Measurements from ENCODE around the gene SH3PXD2A.

Gene SH3PXD2A

DNA sequence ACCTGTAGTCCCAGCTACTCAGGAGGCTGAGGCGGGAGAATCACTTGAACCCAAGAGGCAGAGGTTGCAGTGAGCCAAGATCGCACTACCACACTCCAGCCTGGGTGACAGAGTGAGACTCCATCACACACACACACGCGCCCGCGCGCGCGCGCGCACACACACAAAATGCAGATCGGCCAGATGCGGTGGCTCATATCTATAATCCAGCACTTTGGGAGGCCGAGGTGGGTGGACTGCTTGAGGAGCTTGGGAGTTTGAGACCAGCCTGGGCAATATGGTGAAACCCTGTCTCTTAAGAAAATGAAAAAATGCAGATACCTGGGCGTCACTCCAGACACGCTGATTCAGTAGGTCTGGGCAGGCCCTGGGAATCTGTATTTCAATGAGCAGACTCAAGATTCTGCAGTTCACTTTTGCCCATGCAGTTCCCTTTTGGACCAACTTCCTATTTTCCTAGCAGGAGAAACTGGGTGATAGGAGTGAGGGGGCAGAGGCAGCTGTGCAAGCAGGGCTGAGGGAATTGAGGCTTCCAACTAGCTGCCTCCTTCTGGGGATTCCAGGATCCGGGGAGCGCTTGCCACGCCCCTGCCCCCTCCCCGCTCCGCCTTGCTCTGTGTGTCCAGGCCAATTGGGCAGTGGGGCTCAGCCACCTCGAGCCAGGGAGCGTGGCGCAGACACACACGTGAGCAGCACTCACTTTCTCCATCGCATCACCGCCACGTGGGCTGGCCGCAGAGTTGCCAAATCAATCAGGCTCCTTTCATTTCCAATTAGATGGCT, 173.6 kb downstream of the SH3PXD2A start:
- H3K4me3 ChIP-seq (replicated peaks in 1 of 2; ENCODE audit: low read depth in 2 of 2, low read length in 2 of 2), result no peak overlapping the region
- TF ChIP-seq, protein P1, sequence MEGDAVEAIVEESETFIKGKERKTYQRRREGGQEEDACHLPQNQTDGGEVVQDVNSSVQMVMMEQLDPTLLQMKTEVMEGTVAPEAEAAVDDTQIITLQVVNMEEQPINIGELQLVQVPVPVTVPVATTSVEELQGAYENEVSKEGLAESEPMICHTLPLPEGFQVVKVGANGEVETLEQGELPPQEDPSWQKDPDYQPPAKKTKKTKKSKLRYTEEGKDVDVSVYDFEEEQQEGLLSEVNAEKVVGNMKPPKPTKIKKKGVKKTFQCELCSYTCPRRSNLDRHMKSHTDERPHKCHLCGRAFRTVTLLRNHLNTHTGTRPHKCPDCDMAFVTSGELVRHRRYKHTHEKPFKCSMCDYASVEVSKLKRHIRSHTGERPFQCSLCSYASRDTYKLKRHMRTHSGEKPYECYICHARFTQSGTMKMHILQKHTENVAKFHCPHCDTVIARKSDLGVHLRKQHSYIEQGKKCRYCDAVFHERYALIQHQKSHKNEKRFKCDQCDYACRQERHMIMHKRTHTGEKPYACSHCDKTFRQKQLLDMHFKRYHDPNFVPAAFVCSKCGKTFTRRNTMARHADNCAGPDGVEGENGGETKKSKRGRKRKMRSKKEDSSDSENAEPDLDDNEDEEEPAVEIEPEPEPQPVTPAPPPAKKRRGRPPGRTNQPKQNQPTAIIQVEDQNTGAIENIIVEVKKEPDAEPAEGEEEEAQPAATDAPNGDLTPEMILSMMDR (IDR thresholded peaks at IDR 0.05; ENCODE audit: low read depth, low read length), result no peak
- DNase-seq (ENCODE audit: low read depth in 2 of 2), result no peak

DNA sequence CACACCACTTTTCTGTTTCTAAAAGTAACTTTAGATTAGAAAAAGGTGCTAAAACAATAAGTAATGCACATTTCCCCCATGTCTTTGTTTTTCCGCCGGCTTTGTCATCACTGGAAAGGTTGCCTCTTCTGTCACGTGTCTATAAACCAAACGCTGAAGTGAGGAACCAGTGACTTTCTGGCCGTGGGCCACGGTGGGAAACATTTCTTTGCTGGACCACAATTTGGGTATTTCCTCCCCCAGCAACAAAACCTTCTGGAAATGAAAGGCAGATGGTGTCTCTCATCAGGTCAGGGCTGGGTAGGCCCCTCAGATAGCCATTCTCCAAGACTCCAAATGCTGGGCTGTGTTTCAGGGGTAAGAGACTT, 174.5 kb downstream of the SH3PXD2A start:
- TF ChIP-seq, protein P1 (IDR thresholded peaks at IDR 0.05; ENCODE audit: low read depth, low read length), result no peak
- no peak overlapping the region for H3K4me3 ChIP-seq (replicated peaks in 1 of 2; ENCODE audit: low read depth in 2 of 2, low read length in 2 of 2)
- DNase-seq (ENCODE audit: low read depth in 2 of 2), result no peak

DNA sequence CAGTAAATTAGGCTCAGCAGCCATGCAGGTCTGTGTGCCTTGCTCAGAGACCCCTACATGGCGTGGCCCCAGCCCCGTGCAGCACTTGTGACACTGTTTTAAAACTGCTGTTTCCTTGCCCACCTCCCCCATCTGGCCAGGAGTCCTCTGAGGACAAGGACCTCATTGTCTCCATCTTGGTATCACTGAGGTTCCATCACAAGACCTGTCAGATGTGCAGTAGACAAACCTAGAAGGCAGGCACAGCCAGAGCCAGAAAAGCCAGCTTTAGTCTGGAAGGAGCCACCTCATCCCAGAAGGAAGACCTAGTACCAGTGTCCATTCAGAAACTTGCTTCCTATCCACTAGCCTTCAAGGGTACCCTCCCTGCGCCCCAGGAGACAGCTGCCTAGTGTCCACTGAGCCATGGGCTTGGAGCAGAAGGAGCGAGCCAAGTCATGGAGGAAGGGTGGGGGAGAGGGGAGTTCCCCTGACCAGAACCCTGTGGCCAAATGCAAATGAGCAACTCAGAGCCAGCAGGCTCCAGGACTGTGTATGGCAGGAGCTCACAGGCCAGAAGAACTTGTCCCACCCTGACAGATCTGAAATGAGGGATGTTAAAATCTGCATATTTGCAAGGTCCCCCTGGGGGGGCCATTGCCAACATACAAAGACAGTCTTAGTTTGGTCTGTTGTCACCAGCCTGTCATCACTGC, 176.1 kb downstream of the SH3PXD2A start:
- peak in 1 of 2 donors; percentile 64 for DNase-seq (ENCODE audit: low read depth in 2 of 2)
- TF ChIP-seq, protein P1 (IDR thresholded peaks at IDR 0.05; ENCODE audit: low read depth, low read length), result no peak
- no peak overlapping the region for H3K4me3 ChIP-seq (replicated peaks in 1 of 2; ENCODE audit: low read depth in 2 of 2, low read length in 2 of 2)

DNA sequence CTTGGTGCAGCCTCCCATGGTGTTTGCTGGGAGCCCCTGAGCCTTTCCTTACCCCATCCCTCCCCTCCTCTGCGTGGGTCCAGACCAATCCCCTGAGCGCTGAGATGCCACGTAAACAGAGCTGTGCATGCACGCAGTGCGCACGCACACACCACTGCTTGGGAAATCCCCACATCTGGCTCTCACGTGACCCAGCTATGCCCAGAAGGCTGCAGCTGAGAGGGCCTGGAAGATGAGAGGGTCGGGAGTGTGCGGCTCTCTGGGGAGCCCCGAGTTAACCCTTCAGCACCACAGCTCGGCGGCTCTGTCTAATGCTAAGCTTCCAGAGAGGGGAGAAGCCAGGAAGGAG, 177.2 kb downstream of the SH3PXD2A start:
- peak; percentile 98 to 99 for DNase-seq (ENCODE audit: low read depth in 2 of 2)
- H3K4me3 ChIP-seq (replicated peaks in 1 of 2; ENCODE audit: low read depth in 2 of 2, low read length in 2 of 2), result peak overlapping the region in 1 of 2 donors; percentile 74
- TF ChIP-seq, protein P1 (IDR thresholded peaks at IDR 0.05; ENCODE audit: low read depth, low read length), result no peak

DNA sequence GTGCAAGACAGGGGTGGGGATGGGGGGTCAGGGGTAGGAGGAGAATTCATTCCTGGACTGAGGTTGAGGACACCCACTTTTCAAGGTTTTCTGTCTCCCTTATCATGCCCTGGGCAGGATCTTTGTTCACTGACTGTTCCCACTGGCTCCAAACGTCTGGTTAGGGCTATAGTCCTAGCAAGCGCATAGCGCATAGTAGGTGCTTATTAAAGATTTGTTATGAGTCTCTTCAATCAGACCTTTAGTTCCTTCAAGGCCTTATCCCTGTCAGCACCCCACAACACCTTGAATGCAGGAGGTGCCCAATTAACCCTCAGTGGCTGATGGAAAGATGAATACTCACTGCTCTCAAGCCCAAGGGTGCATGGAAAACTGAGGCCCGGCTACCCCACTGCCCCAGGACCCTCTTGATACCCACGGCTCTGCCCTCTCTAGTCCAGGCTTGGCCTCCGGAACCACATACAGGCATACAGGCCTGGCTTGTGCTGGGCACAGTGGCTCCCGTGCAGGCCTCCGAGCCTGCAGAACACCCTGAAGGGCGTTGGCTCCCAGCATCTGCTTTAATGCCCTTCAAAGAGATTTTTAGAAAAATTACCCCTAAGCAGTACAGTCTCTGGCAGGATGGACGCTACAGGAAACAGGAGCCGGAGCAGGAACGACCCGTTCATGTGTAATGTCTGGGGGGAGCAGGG, 177.7 kb downstream of the SH3PXD2A start:
- no peak for DNase-seq (ENCODE audit: low read depth in 2 of 2)
- H3K4me3 ChIP-seq (replicated peaks in 1 of 2; ENCODE audit: low read depth in 2 of 2, low read length in 2 of 2), result peak overlapping the region; percentile 27 to 74
- TF ChIP-seq, protein P1 (IDR thresholded peaks at IDR 0.05; ENCODE audit: low read depth, low read length), result no peak

DNA sequence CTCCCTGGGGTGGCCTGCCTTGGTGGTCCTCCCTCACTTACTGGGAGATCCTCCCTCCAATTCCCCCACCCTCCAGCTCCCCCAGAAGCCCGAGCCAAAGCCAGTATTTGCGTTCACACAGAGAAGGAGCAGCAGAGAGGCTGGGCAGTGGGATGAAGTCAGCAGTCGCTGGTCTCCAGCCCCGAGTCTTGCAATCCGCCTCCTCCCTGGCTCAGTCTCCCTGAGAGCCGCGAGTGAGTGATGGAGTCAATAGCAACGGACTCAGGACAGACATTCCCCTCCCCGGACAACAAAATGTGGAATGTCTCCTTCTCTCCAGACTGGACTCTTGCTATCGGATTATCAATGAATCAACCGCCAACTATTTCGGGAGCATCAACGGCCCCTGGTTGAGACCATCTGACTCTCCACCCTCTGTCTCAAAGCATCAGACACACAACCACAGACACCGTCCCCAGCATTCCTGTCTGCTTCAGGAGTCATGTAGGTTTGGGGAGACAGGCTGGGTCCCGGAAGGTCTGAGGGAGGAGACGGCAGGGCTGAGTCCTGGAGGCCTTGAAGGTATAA, 178.4 kb downstream of the SH3PXD2A start:
- peak overlapping the region in 1 of 2 donors; percentile 74 for H3K4me3 ChIP-seq (replicated peaks in 1 of 2; ENCODE audit: low read depth in 2 of 2, low read length in 2 of 2)
- TF ChIP-seq, protein P1 (IDR thresholded peaks at IDR 0.05; ENCODE audit: low read depth, low read length), result no peak
- DNase-seq (ENCODE audit: low read depth in 2 of 2), result peak; percentile 93 to 98

Data from cardiac fibroblast (primary cell).